Putamen (tissue), 1 donor: Measurements from ENCODE around the gene UBE3B.

Experiments used
- DNase-seq: peaks from one replicate; pipeline ENCODE4 v3.0.0-alpha.2; 2016; ENCODE audit warnings: low spot score

UBE3B gene

DNA sequence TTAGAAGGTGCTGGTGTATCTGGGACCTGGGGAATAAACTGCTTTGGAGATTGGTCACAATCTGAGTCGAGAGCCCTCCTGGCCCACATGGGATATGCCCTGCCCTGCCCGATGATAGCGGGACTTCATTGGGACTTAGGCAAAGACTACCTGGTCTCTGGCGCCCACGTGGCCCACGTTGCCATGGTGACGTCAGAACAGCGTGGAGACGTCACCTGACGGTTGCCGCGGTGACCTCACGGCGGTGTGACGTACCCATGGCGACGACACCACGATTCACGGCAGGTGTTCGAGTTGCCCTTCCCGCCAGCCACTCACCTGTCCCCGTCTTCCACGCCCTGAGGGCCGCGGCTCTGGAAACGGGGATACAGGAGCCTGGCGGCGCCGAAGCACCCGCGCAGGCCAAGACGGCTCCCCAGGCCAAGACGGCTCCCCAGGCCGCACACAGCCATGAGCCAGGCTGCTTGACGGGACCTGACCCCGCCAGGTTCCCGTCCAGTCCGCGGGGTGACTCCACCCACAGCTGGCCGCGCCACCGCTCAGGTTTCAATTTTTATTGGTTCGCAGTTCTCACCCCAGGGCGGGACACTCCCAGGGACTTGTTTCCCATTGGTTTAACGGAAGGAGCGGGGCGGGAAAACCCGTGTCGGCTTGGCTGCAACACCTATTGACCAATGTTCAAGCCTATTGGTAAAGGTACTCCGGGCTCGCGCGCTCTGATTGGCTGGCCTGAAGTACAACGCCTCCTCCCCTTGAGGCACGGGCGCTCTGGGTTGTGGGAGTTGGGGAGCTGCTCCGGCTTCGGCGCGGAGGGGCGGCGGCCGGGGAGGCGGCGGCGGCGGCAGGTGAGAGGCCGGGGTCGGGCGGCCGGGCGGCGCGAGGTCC, 95.8 kb downstream of the UBE3B start, which contains the start of the genes MMAB and MVK:
MMAB (minus strand) TSS at position 476 of the 885 bp plus-strand sequence; CDS start at position 452, 24 bp downstream.
MVK (plus strand) TSS at position 766 of the 885 bp plus-strand sequence. CDS start 1,029 bp downstream, outside the sequence.
- DNase-seq = peak; percentile 98

DNA sequence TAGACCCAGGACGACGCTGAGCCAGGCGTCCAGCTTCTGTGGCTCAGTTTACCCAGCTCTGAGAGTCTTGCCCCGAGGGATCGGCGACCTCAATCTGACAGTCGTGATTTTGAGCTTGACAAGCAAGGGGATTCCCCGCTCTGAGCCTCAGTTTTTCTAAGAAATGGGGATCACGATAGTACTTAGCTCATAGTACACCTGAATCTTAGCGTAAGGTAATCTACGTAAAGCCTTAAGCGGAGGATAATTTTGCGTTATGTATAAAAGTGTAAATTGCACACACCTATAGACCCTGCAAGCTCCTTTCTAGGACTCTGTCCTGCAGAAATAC, 96.4 kb downstream of the UBE3B start:
- DNase-seq = no peak

DNA sequence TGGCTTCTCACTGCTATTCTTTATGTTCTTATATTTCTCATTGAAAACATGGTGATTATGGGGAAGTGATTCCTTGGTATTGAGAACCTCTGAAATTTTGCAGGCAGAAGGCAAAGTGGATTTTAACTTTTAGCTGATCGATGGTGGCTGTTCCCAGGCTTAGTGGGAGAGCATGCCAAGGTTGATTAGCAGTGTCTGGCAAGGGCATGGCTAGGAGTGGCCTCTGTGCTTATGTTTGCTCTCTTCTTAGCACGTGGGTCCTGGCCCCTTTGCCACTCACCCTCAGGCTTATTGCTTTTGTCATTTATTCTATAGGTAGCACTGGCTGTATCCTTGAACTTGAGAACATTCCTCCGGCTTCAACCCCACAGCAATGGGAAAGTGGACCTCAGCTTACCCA, 98.2 kb downstream of the UBE3B start:
- DNase-seq = no peak

DNA sequence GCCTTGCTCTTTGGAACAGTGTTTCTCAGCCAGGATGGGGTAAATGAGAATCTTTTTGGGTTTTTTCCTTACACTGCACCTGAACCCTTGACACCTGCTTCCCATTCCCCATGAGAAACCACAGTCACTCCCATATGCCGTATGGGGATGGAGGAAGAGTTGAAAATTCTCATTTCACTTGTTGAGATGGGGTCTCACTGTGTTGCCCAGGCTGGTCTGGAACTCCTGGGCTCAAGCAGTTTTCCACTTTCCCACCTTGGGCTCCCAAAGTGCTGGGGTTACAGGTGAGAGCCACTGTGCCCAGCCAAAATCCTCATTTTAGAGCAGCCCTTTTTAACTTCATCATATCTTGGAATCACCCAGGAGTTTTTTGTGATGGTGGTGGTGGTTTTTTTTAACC, 99.9 kb downstream of the UBE3B start:
- DNase-seq = no peak

DNA sequence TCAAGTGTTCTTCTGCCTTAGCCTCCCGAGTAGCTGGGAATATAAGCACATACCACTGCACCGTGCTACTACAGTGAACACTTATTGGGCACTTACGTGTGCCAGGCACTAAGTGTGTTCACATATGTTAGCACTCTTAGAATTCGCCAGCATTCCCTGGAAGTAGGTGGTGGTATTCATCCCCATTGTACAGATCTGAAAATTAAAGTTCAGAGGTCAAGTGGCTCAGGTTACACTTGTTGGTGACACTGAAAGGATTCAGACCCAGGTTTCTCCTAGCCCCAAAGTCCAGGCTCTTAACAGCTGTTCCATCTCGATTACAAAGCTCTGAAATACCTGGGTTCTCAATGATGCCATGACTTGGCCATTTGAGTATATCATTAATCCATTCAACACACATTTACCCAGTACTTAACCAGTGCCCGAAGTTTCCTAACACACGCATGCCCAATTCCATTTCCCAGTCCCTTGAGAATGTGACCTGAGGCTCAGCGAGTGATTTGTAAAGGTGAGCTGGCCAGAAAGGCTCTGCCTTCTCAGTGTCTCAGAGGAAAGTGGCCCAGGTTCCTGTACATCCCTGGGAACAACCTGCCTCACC, 101.0 kb downstream of the UBE3B start:
- DNase-seq = no peak

DNA sequence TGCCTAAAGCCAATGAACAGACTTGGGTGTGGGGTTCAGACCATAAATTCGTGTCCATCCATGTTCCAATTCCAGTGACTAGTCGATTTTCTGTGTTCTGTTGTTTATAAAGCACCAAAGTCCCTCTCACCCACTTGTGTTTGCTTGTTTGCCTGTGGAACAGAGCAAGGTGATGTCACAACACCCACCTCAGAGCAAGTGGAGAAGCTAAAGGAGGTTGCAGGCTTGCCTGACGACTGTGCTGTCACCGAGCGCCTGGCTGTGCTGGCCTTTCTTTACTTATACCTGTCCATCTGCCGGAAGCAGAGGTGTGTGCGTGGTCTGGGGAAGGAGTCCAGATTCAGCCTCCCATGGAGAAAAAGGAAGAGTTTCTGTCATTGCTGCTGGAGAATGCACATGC, 102.2 kb downstream of the UBE3B start:
- no peak for DNase-seq

DNA sequence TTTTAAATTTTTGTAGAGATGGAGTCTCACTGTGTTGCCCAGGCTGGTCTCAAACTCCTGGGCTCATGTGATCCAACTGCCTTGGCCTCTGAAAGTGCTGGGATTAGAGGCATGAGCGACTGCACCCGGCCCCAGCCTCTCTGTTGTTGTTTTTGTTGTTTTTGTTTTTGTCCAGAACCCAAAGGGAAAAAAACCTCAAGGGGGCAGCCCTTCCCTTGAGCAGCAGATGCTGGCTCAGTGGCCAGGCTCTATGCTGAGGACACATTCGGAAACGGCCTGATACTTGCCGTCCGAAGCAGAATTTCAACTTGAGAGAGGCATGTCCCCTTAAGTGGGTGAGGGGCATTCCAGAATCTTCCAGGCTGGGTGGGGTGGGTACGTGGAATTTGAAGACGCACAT, 102.8 kb downstream of the UBE3B start:
- DNase-seq = no peak

DNA sequence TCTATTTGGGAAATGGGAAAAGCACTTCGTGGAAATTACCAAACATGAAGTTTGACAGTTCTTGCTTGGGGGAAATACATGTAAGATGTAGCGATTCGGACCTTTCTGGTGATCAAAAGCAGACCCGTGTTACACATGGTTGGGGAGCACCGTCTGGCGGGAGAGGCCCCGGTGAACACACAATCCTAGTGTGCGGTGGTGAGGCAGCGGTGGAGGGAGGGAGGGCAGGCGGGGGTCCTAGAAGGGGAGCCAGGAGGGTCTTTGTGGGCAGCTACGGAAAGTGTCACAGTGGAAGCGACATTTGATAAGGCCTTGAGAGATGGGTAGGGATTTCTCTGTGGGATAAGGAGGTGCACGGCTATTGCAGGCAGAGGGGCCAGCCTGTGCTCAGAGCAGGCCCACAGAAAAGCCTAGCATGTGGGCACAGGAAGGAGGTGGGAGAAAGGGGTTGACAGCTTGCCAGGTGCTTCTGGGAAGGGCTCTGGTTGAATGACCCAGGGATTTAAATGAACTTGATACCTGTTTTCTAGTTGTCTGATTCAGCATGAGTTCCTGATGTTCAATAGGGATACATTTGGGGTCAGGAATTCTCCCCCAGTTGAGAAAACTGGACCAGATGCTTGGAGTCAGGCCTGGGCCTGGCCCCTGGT, 103.4 kb downstream of the UBE3B start:
- no peak for DNase-seq

DNA sequence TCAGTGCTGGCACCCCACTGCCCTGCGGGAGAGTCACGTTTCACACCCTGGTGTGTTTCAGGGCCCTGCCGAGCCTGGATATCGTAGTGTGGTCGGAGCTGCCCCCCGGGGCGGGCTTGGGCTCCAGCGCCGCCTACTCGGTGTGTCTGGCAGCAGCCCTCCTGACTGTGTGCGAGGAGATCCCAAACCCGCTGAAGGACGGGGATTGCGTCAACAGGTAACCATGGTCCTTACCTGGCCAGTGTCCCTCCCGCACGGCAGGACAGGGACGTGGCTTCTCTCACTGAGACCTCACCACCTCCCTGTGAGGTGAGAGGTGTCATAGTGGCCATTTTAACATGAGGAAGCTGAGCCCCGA, 103.9 kb downstream of the UBE3B start:
- no peak for DNase-seq

DNA sequence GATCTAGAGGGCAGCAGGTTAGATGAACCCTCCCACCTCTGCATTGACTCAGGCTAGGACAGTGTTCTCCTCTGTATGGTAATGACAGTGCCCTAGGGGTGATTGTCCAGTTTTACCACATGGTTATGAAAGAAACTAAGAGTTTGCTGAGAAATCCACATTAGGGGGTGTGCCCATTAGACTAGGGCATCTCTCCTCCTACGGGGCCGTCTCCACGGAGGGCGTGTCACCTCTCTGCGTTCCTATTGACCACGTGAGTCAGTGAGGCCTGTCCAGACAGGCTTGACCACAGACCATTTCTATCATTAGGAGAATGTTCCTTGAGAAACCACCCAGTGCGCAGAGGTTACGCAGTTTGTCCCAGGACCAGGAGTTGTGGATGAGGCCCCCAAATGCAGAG, 104.4 kb downstream of the UBE3B start:
- DNase-seq = no peak

DNA sequence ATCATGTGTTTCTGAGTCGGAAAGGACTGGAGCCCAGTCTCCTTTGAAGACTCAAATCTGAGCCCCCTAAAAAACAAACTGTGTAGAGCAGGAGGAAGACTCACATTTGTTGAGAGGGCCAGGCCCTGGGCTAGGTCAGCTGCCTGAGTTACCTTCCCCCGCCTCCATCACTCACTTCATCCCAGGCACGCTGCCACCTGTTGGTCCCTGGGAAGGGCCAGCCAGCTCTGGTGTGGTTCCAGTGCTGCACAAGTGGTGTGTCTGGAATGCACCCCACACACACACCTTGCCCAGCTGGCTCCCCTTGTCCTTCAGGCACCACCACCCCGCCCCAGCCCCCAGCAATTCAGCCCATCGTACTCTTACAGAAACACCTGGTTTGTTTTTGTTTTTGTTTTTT, 105.2 kb downstream of the UBE3B start:
- DNase-seq = no peak

DNA sequence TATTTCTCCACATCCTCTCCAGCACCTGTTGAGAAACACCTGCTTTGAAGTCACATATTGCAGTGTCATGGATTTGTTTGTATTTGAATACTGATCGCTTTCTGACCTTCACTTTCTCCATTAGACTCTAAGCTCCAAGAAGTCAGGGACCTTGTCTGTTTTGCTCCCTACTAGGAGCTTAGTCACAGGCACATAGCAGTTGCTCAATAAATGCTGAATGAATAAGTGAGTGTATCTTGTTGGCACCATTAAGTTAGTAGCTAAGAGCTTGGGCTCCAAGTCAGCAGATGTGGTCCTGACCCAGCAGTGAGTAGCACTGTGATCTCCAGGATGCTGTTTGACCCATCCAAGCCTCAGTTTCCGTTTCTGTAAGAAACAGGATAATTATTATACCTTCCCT, 106.3 kb downstream of the UBE3B start:
- DNase-seq = no peak
